Mucosa of stomach (tissue), 1 donor: ENCODE measurements around the gene ADAMTSL3.
"Not testable (repeated sequence)": the region's sequence is repeated elsewhere in the genome, so short reads cannot be mapped to it uniquely, and the experiment has no call there.

Experiments
- H3K27me3 ChIP-seq: one replicate; pipeline ENCODE4 v1.7.0; 2013; ENCODE audit warnings: mild to moderate bottlenecking, low read length; ENCODE audit not compliant: control insufficient read depth, insufficient read depth
- H3K36me3 ChIP-seq: one replicate; pipeline ENCODE4 v1.7.0; 2013; ENCODE audit warnings: low read length; ENCODE audit not compliant: control insufficient read depth, insufficient read depth
- H3K4me1 ChIP-seq: one replicate; pipeline ENCODE4 v1.7.0; 2013; ENCODE audit warnings: mild to moderate bottlenecking, low read length; ENCODE audit not compliant: control insufficient read depth, insufficient read depth
- H3K4me3 ChIP-seq: one replicate; pipeline ENCODE4 v1.7.0; 2013; ENCODE audit warnings: low read length
- H3K9ac ChIP-seq: one replicate; pipeline ENCODE4 v1.7.0; 2013; ENCODE audit warnings: mild to moderate bottlenecking, low read length, moderate library complexity
- H3K9me3 ChIP-seq: one replicate; pipeline ENCODE4 v1.7.0; 2013; ENCODE audit warnings: mild to moderate bottlenecking, low read length, moderate library complexity; ENCODE audit not compliant: control insufficient read depth
- donor health status: Pancreatic carcinoma.

Gene ADAMTSL3

DNA sequence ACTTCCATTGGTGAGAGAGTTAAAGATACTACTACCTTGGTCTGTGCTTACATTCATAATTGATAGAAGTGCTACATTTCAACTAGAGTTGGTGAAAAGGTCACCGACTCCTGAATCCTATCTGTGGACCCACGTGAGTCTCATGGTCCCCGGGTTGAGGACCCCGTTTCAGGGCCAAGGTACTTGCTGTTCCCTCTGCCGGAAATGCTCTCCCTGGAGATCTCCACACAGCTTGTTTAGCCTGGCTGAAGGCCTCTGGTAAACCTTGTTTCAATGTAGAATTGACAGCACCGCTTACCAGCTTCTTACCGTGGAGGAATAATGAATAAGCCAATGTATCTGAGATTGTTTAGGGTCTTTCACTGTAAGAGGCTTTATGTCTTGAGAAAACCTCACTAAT is 355.7 kb downstream of the ADAMTSL3 start:
- Histone ChIP-seq H3K36me3 (no peaks in the 10 kb centered on the region), H3K4me1 (no peaks in the 10 kb centered on the region), H3K4me3 (no peak overlapping the region), H3K9me3 (no peaks in the 10 kb centered on the region), H3K27me3 (no peaks in the 10 kb centered on the region), H3K9ac (no peak overlapping the region)

DNA sequence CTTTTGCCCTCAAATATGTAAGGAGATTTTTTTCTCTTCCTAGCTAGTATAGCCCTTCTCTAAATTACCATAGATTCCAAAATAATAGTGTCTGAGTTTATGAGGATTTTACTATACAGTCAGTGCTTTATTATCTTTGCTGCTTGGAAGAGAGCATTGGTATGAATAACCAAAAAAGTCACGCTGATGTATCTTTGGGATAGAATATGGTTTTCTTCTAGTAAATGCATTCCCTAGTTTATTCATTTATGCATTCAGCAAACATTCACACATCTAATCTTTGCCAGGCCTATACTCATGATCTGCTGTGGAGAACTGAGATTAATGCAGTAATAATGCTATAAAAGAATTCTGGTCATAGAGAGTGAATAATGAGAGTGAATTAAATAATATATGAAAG is 356.3 kb downstream of the ADAMTSL3 start:
- Histone ChIP-seq H3K9ac (no peak overlapping the region), H3K36me3 (no peaks in the 10 kb centered on the region), H3K4me3 (no peak overlapping the region), H3K9me3 (no peaks in the 10 kb centered on the region), H3K4me1 (no peaks in the 10 kb centered on the region), H3K27me3 (no peaks in the 10 kb centered on the region)

DNA sequence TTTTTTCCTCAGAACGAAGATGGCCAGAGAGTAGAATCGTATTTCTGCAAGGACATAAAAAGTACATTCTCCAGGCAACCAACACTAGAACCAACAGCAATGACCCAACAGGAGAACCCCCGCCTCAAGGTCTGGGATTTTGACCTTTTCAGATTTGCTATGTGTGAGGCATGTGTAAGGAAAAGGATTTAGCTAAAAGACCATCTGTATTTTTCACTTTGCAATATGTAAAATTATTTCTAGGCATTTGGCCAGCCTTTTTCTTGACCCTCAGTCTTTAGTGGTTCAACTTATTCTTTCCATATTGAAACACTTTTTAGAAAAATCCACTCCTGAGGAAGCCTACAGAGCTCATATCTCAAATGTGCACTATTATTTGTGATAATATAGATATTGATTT is 362.4 kb downstream of the ADAMTSL3 start:
- H3K36me3 ChIP-seq = no peaks in the 10 kb centered on the region
- H3K4me1 ChIP-seq = no peaks in the 10 kb centered on the region
- no peaks in the 10 kb centered on the region for H3K9me3 ChIP-seq
- no peak overlapping the region for H3K4me3 ChIP-seq
- no peaks in the 10 kb centered on the region for H3K27me3 ChIP-seq
- H3K9ac ChIP-seq = no peak overlapping the region

DNA sequence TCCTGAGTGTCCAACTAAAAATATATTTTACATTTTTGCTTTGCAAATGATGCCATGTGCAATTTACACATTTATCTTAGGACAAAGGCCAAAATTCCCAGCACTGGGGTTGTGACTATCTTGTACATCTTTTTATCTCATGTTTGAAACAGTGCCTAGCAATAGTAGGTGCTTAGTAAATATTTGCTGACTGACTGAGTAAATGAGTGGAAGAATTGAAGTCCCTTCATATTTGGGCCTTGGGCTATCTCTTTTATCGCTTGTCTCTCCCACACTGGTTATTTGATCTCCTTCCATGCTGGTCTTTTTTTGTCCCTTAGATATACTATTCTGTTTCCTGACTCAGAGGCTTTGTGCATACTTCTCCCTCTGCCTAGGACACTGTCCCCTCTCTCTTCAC is 368.6 kb downstream of the ADAMTSL3 start:
- no peak overlapping the region for H3K4me3 ChIP-seq
- H3K27me3 ChIP-seq = no peaks in the 10 kb centered on the region
- H3K4me1 ChIP-seq = no peaks in the 10 kb centered on the region
- H3K9ac ChIP-seq = no peak overlapping the region
- H3K9me3 ChIP-seq = no peaks in the 10 kb centered on the region
- no peaks in the 10 kb centered on the region for H3K36me3 ChIP-seq

DNA sequence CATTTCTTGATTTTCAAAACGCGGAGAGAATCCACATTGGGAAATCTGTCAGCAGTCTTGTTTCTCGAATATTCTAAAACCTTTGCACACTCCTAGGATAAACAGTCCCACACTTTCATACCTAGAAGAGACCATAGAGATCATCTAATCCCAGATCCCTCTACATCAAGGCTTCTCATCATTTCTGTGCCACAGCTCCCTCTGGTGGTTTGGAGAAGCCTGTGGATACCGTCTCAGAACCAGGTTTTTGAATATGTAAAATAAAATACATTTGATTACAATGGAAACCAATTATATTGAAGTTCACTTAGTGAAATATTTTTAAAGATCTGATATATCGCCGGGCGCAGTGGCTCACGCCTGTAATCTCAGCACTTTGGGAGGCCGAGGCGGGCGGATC is 369.7 kb downstream of the ADAMTSL3 start:
- Histone ChIP-seq H3K36me3 (no peaks in the 10 kb centered on the region), H3K9me3 (no peaks in the 10 kb centered on the region), H3K4me3 (no peak overlapping the region), H3K27me3 (no peaks in the 10 kb centered on the region), H3K9ac (no peak overlapping the region), H3K4me1 (no peaks in the 10 kb centered on the region)

DNA sequence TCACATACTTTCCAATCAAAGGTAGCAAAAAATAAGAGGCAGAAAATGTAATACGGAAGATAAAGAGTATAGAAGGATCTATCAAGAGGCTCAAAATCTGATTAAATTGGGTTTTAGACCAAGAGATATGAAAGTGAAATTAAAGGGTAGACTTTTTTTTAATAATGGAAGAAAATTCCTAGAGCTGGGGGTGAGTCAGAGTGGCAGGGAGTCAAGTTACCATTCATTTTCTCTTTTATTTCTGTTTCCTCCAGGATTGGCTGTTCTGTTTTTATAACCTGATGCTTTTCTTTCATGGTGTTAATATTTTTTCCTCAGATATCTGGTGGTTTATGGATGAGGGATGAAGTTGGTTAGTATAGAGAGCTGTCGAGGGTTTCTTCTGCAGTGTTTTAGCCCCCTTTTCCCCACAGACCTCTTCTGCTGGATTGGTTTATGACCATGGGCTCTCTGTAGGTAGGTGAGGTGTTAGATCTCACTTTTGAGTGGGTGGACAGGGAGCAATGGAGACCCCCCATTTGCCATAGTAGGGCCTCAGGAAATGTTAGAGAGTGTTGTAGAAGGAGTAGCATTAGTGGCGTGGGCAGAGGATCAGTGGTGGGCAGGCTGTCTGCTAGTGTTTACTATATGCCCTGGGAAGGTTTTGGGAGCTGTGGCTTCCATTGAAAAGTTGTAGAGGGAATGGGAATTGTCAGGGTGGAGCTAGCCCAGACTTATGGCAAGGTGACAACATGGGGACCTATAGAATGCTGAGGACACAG is 380.1 kb downstream of the ADAMTSL3 start:
- no peak overlapping the region for H3K4me3 ChIP-seq
- no peaks in the 10 kb centered on the region for H3K27me3 ChIP-seq
- H3K4me1 ChIP-seq = no peaks in the 10 kb centered on the region
- H3K9ac ChIP-seq = no peak overlapping the region
- no peaks in the 10 kb centered on the region for H3K36me3 ChIP-seq
- no peaks in the 10 kb centered on the region for H3K9me3 ChIP-seq

DNA sequence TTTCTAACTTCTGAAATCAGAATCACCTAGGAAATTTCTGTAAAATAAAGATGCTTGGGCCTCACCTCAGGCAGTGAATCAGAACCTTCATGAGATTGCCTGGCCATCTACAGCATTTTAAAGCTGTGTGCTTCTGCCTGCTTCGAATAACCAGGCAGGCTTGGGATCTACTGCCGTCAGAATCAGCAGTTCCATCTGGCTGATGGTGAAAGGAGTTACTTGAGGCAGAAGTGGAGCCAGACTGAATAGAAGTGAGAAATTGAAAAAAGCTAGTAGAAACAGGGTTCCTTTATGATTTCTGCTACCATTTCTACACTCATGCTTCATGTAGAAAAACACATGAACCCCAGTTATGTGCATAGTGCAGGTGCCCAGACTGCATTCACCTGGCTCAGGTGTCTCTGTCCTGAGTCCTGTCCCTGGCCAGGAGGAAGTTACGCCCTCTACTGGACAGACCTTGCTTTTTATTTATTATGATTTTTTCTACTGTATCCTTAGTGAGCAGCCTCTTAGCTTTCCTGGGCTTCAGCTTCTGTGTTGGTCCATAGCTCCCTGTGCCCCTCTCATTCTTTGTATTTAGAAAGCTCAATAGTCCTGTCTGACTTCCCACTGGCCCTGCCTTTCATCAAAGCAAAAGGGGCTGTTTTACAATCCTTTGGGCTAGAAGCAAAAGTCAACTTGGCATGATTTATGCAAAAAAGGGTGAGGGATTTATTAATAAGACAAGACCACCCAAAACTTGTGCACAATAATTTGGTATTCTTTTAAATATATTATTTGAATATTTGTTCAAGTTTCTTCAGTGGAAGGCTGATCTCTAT is 380.9 kb downstream of the ADAMTSL3 start:
- no peaks in the 10 kb centered on the region for H3K4me1 ChIP-seq
- H3K36me3 ChIP-seq = no peaks in the 10 kb centered on the region
- no peaks in the 10 kb centered on the region for H3K27me3 ChIP-seq
- no peak overlapping the region for H3K4me3 ChIP-seq
- no peak overlapping the region for H3K9ac ChIP-seq
- H3K9me3 ChIP-seq = no peaks in the 10 kb centered on the region

DNA sequence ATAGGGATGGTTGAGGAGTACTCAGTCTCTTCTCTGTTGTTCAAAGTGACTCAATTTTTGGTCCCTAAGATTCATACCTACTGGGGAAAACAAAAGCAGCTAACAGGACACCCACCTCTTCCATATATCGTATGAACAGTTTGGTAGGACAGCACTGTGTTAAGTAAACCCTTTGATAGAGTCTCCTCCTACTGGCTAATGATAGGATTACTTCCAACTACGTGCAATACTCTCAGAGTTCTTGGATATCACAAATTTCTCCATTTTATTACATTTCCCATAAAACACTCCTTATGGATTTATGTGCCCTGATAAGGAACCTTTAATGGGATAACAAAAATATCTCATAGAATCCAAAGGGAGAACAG is 381.5 kb downstream of the ADAMTSL3 start:
- Histone ChIP-seq H3K36me3 (no peaks in the 10 kb centered on the region), H3K9ac (no peak overlapping the region), H3K4me3 (no peak overlapping the region), H3K4me1 (no peaks in the 10 kb centered on the region), H3K27me3 (no peaks in the 10 kb centered on the region), H3K9me3 (no peaks in the 10 kb centered on the region)

DNA sequence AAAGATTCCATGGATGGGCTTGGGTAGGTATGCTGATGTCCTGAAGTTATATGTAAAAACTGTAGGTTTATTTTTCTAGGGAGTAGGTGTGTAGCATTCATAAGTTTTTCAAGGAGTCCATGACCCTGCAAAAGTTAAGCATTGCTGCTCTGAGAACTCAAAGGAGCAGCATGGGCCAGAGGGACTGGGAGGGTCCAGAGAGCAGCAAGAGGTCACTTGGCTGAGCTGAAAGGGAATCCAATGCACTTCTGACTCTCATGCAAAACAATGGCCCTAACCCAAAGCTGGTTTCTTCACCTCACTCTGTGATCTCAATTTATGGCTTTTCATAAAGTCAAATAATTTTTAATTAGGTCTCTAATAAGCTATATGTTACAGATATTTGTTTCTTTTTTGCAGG is 383.4 kb downstream of the ADAMTSL3 start:
- no peak overlapping the region for H3K4me3 ChIP-seq
- no peak overlapping the region for H3K9ac ChIP-seq
- H3K27me3 ChIP-seq = no peaks in the 10 kb centered on the region
- no peaks in the 10 kb centered on the region for H3K36me3 ChIP-seq
- no peaks in the 10 kb centered on the region for H3K4me1 ChIP-seq
- no peaks in the 10 kb centered on the region for H3K9me3 ChIP-seq

DNA sequence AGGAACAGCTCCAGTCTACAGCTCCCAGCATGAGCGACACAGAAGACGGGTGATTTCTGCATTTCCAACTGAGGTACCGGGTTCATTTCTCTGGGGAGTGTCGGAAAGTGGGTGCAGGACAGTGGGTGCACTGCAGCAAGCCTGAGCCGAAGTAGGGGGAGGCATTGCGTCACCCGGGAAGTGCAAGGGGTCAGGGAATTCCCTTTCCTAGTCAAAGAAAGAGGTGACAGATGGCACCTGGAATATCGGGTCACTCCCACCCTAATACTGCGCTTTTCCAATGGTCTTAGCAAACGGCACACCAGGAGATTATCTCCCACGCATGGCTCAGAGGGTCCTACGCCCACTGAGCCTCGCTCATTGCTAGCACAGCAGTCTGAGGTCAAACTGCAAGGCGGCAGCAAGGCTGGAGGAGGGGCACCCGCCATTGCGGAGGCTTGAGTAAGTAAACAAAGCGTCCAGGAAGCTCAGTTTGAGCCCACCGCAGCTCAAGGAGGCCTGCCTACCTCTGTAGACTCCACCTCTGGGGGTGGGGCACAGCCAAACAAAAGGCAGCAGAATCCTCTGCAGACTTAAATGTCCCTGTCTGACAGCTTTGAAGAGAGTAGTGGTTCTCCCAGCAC is 388.6 kb downstream of the ADAMTSL3 start:
- not testable (repeated sequence) for H3K9ac ChIP-seq, H3K27me3 ChIP-seq

DNA sequence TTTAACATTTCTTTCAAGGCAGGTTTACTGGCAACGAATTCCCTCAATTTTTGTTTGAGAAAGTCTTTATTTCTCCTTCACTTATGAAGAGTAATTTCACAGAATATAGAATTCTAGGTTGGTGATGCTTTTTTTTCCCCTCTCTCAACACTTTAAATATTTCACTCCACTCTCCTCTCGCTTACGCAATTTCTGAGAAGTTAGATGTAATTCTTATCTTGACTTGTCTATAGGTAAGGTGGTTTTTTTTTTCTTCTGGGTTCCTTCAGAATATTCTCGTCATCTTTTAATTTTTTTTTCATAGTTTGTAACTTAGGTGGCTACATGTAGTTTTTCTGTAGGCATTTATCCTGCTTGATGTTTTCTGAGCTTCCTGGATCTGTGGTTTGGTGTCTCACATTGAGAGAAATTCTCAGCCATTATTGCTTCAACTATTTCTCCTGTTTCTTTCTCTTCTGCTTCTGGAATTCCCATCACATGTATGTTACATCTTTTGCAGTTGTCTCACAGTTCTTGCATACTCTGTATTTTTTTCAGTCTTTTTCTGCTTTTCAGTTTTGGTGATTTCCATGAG is 392.2 kb downstream of the ADAMTSL3 start:
- Histone ChIP-seq H3K27me3 (no peaks in the 10 kb centered on the region), H3K4me3 (no peak overlapping the region), H3K36me3 (no peaks in the 10 kb centered on the region), H3K4me1 (no peaks in the 10 kb centered on the region), H3K9ac (no peak overlapping the region), H3K9me3 (no peaks in the 10 kb centered on the region)

More for the DNA sequence above, 388.6 kb downstream of the ADAMTSL3 start:
- not testable (repeated sequence) for H3K9me3 ChIP-seq, H3K4me3 ChIP-seq, H3K36me3 ChIP-seq, H3K4me1 ChIP-seq

DNA sequence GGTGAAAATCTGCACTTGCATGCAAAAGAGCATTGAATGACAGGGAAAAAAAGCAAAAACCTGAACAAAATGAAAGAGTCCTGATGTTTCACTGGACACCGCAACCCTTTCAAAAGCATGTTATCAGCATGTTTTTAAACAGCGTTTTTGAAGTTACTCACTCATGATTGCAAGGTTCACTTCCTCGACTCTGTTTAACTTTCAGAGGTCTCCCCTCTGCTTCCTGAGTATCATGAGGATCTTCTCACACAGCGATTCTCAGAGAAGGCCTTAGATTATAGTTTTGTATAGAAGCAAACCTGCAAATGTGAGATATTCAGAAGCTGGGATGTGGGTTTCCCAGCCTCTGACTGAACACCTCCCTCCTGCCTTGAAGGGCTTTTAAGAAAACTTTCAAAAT is 395.6 kb downstream of the ADAMTSL3 start:
- H3K36me3 ChIP-seq, H3K4me1 ChIP-seq, H3K4me3 ChIP-seq, H3K9me3 ChIP-seq, H3K27me3 ChIP-seq, H3K9ac ChIP-seq: not testable (repeated sequence)
